GM21515 (cell line): ENCODE results near the gene MGA.
A peak's percentile ranks its signal among the peaks of the same experiment; 100 is the strongest.

ENCODE experiments used
- ATAC-seq: cut with Tn5 transposase; IDR thresholded peaks from one replicate; pipeline ENCODE4 v1.9.1; 2021; ENCODE audit not compliant: unreplicated experiment

Gene MGA

GRCh38 chr15:41656188-41656587, 4.0 kb upstream of the MGA start:
- ATAC-seq: no peak

DNA sequence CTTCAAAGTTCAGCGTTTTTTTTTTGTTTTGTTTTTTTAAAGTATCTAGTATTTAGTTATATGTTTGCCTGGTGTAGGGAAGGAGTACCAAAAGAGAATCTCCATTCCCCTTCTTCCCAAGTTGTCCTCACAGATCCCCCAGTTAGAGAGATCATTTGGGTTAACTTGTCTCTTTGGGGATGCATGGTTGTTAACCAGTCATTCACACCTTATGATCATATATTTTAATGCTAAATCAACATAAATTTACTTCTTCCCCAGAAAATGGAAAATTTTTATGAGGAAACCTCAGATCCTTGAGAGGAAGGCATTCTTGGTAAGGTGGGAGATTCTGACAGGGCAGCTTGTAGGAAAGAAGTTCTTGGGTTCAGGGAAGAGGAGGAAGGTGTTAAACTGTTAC, 1.5 kb upstream of the MGA start:
- ATAC-seq: no peak

GRCh38 chr15:41659190-41659589, 1.0 kb upstream of the MGA start:
- ATAC-seq: no peak

GRCh38 chr15:41659855-41660234, 360 bp upstream of the MGA start:
- ATAC-seq: peak; percentile 3

- no peak for ATAC-seq
Measured at GRCh38 chr15:41661078-41661517, 893 bp downstream of the MGA start.

DNA sequence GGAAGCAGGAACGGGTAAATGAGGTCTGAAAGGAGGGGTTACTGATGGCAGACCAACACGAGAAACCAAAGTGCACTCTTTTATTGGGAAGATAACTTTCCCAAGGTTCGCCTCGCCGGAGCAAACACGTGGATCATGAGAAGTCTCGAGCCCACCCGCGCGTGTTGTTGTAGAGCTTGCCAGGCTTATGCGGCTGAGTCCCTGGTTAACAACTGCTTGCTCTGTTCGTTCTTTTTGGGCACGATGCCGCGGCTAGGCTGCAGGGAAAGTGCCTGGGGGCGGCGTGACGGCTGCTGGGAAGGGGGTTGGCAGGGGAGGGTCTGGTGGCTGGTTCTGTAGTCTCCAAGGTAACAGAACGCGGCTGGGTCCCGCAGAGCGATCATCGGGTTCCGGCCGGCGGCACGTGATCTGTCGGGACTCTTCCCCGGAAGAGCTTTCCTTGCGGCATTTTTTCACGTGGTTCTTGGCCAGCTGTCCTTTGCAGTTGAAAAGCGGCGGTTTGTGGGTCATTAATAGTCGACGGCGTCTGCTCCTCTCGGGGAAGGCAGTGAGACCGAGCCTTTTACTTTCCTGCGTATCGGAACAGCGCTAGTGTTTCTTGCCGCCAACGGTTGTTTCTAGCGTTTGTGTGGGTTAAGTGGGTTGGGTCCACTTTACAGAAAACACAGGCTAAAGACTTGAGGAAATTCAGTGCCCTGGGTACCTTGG, 1.5 kb downstream of the MGA start:
- ATAC-seq: no peak

DNA sequence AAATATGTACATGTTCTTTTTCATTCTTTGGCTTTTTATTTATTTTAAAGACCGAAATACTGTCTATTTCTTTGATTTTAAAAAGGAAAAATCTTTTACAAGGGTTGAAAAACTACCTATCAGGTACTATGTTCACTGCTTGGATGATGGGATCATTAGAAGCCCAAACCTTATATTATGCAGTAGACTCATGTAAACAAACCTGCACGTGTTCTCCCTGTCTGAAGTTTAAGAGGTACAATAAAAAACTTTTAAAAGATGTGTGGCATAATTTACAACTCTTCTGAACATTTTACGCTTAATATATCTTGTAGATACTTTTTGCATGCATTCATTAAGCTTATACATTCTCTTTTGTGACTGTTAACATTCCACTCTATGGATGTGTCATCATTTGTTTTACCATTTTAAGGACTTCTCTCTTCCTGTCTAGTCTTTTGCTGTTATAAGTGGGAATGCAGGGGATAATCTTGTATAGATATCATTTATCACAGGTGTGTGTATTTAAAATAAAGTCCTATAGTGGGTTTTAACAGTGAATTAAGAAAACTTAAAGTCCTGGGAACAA, 6.2 kb downstream of the MGA start:
- no peak for ATAC-seq

GRCh38 chr15:41669701-41670100, 9.5 kb downstream of the MGA start:
- ATAC-seq: no peak

DNA sequence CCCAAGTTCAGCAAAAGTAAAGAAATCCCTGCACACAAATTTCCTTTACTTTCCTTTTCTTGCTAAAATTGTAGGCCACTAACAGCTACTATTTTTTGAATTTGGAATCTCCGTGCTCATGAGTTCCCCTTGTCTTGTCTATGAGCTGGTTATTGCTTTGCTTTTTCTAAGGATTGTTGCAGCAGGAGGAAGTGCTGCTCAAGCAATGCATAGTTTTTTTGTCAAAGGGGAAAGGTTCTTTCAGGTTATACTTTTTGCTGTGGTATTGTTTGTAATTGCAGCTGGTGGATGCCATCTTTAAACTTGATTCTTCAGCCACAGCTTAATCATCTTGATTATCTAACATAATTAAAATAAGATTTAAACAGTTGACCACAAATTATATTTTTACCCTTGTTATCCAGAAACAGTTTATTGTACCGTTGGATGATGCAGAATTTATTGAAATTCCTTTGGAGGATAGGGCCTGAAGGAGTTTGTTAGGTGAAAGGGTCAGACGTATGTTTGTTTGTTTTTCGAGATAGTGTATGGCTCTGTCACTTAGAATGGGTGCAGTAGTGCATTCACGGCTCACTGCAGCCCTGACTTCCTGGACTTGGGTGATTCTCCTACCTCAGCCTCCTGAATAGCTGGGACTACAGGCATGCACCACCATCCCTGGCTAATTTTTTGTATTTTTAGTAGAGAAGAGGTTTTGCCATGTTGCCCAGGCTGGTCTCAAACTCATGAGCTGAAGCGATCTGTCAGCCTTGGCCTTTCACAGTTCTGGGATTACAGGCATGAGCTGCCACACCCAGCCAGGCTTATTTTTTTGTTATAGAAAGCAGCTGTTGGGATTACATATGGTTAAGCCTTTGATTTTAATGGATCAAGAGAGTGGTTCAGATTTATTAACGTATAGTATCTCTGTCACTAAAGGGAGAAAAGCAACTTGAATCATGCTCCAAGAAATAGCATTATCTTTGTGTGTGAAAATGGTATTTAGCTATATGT, 11.7 kb downstream of the MGA start:
- ATAC-seq: no peak

DNA sequence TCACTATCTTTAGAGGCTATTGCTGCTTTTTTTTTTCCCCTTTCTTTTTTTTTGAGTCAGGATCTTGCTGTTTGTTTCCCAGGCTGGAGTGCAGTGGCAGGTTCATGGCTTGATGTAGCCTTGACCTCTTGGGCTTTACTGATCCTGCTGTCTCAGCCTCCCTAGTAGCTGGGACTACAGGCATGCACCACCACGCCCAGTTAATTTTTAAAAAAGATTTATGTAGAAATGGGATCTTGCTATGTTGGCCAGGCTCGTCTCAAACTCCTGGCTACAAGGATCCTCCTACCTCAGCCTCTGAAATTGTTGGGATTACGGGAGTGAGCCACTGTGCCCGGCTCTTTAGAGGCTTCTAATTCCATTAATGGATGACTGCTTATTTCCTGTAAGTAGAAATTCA, 15.1 kb downstream of the MGA start:
- no peak for ATAC-seq

GRCh38 chr15:41678742-41679141, 18.5 kb downstream of the MGA start:
- no peak for ATAC-seq

DNA sequence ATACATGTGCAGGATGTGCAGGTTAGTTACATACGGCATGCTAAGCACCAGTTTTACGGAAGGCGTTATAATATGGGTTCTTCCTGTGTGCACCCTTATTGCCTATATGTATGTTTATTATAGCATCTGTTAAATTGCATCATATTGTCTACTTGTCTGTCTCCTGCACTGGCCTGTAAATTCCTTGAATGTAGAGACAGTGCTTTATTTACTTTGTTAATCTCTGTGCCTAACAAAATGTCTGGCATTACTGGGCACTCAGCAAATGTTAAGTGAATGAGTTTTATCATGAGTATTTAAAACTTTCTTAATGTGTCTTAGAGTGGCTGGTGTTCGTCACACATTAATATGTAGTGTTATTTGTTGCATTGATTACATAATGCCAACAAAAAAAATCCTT, 23.8 kb downstream of the MGA start:
- no peak for ATAC-seq

DNA sequence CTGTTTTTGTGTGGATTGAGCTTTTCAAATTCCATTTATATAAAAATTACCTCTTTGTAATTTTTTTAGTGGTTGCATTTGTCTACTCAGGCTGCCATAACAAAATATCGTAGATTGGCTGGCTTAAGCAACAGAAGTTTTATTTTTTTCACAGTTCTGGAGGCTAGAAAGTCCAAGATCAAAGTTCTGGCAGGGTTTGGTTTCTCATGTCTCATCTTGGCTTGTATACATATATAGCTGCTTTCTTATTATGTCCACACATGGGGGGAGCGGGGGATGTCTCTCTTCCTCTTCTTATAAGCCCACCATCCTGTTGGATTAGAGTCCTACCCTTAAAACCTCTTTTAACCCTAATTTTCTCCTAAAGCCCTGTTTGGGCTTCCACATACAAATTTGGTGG, 28.5 kb downstream of the MGA start:
- no peak for ATAC-seq

DNA sequence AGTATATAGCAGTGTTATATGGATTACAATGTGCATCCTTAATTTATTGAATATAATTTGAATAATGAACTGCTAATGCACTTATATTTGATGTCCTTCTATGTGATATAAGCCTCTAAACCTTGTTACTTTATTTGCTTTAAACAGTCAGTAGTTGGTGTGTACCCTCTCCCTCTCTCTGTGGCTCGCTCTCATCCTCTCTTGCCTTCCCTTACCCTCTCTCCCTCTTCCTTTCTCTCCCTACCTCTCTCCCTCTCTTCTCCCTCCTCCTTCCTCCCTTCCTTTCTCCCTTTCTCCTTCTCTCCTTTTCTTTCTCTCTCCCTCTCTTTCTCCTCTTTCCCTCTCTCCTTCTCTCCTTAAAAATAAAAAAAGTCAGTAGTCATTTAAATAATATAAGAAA, 28.9 kb downstream of the MGA start:
- ATAC-seq: no peak

DNA sequence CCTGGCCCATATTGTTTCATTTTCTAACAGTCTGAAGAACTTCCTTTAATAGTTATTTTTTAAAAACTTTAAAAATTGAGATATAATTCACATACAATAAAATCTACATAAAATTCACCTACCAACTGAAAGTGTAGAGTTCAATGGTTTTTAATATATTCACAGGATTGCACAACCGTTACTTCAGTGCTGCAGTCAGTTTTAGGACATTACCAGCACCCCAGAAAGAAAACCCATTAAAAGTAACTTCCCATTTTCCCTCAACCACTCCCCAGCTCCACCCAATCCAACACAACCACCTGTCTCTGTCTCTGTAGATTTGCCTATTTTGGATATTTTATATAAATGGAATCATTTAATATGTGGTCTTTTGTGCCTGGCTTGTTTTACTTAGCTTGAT, 29.6 kb downstream of the MGA start:
- ATAC-seq: no peak

DNA sequence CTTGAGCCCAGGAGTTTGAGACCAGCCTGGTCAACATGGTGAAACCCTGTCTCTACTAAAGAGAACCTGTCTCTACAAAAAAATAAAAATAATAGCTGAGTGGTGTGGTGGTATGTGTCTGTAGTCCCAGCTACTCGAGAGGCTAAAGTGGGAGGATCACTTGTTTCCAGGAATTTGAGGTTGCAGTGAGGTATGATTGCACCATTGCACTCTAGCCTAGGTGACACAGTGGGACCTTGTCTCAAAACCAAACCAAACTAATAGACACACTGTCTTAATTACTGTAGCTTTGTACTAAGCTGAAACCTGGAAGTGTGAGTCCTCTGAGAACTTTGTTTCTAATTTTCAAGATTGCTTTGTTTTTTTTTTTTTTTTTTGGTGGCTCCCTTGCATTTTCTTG, 30.4 kb downstream of the MGA start:
- no peak for ATAC-seq

DNA sequence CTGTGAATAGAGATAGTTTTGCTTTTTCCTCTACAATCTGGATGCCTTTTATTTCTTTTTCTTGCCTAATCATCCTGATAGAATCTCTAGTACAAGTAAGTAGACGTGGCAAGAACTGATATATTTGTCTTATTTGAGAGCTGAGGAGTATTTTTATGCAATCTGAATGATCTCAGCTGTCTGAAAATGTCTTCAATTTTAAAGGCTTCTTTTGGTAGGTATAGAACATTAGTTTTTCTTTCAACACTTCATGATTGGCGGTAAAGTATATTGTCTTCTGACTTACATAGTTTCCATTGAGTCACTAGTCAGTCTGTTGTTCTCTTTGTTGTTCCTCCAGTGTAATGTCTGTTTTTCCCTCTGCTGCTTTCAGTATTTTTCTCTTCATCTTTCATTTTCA, 31.3 kb downstream of the MGA start:
- no peak for ATAC-seq

DNA sequence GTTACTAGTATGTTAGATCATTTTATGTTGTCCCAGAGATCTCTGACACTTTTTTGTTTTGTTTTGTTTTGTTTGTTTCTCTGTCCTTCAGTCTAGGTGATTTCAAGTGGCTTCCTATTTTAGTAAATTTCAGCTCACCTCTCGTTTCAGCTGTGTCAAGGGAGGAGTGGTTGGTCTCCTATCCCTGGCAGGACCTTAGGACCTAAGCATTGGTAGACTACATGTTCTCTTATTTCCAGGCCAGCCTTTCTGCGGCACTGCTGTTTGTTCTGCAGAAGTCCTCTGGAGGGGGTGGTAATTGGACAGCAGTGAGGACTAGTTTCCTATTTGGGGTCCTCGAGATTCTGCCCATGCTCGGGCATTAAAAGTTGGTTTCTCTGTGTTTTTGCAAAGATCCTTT, 31.8 kb downstream of the MGA start:
- ATAC-seq: no peak

GRCh38 chr15:41693757-41694156, 33.6 kb downstream of the MGA start:
- ATAC-seq: no peak

- peak; percentile 88 for ATAC-seq
Measured at GRCh38 chr15:41695750-41696436, 35.7 kb downstream of the MGA start.

DNA sequence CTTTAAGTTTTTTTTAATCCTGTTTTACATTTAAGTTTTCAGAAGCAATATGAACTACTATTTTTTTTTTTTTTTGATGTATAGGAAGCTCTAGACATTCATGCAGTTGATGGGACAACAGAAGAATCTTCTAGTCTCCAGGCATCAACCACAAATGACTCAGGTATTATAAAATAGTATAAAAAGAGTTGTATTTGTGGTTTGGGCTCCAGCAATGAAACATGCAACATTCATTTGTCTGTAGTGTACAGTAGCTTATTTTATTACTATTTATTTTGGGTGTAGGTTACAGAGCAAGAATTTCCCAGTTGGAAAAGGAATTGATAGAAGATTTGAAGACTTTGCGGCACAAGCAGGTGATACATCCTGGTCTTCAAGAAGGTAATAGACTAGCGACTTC, 38.6 kb downstream of the MGA start:
- no peak for ATAC-seq
